ENCODE data around the gene EXPH5.

The EXPH5 gene, protein sequence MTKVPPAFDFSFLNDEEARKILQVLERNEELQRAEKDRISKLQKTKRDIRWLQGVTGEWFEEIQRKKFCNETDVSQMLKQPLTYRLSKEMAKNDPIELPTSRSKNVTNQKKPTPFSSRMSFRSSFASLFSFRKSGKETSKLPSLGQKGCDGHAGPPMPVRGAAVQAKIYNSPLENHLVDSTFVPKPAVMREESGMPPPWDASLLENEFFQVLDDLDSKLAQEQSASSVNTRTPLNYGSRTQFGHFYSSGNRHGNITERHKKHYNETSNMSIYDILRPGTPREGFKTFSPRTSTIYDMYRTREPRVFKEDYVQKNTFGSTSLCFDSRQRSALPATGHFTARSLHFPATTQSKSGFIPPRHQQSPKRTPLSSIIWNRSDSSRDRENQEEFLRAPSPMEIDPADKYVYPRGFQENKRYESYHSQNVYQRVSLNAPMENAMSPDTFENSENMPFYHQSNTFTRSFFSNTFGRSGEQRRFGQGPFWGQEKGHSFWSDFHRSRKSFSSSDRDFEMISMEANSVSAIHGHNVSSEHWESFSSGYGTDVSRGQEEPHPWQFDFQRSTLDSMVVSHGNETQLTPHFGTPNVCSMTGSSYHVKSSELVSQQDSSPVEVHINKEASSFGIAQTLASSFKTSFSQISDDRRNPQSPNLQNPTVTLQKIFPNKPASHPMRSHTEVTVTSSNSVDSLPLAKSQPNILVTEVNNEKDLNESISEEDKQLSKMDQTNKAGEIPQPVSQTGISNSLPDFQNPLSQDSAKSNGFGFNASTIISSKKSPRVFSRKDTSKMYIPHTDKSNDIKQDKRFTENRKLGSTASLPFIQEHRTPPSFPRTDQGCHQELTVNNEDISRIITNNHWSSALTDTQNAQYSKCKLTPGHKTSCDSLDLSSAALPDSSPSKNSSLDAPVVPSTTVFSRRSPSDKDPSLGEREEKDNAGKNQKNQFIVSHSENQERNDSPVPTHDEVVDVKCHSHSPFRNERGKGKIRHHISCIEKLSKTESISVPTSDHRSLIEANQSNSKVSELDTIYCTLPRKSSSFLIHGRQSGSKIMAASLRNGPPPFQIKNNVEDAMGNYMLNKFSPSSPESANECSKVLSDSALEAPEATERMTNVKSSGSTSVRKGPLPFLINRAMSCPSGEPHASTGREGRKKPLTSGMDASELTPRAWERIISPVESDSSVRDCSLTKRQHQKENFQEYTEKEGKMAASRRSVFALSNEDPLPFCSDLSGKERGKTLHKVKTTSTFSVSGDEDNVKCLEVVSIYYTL (N-terminal part only)

DNA sequence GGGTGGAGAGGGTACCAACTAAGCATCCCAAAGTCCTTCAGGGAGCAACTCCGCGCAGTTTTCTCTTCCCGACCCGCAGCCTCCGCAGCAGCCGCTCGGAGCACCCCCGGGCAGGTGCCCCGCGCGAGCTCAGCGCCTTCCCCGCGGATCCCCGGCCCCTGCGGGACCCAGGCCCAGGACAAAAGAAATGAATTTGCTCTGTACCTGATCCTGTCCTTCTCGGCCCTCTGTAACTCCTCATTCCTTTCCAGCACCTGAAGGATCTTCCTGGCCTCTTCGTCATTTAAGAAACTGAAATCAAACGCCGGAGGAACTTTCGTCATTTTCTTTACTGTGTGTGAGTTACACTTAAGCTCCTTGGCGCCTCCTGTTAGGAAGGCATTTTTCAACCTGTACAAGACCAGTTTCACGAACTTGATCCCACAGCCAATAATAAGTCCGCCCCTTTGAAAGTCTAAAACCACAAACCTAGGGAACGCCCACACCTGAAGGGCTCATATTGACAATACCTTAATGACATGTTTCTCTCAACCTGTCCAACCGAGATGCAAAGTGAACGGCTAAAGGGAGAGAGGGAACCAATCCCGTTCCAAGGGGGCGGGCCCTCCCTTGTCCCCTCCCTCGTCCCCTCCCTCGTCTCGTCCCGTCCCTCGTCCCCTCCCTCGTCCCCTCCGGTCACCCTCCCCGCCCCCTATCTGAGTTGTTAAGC is at the start of gene EXPH5:
EXPH5 (minus strand) TSS at position 555 of the 709 bp plus-strand sequence; CDS start at position 323, 232 bp downstream.
- TF ChIP-seq CTCF (IDR thresholded peaks at IDR 0.05): no peak

GRCh38 chr11:108639146-108639545 is 45.6 kb upstream of the EXPH5 start:
- TF ChIP-seq CTCF (IDR thresholded peaks at IDR 0.05): no peak

- TF ChIP-seq CTCF (IDR thresholded peaks at IDR 0.05): no peak
These were observed 42.7 kb upstream of the EXPH5 start for GRCh38 chr11:108636222-108636621.

DNA sequence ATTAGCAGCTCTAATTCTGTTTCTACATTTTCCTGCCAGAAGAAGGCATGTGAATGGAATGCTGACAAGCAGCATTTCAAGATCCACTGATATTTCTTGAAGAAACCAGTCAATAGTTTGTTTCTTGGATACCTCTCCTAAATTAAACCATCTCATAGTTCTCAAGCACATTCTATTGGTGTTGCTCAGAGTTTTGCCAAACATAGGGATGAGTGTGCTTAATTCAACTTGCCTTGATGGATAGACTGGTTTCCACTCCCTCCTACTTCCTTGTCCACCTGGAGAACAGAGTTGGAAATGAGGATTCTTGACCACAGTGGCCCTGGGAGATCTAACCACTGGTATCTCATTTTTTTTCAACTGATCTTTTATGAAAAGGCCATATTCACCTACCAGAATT is 41.5 kb upstream of the EXPH5 start:
- TF ChIP-seq CTCF (IDR thresholded peaks at IDR 0.05): no peak

- no peak for TF ChIP-seq CTCF (IDR thresholded peaks at IDR 0.05)
These were observed 38.6 kb upstream of the EXPH5 start for GRCh38 chr11:108632041-108632704.

GRCh38 chr11:108629274-108629673 is 35.7 kb upstream of the EXPH5 start:
- TF ChIP-seq CTCF (IDR thresholded peaks at IDR 0.05): no peak

Measured in LNCAP (cell line).